GM23338 (cell line): ENCODE data around the gene GTPBP1. TPM values are rescaled to one million over a fixed set of nuclear protein-coding genes. Genes with fewer than 3 reads are reported as not detected.

Experiments
- ATAC-seq: fragments of 200-7000 bp; cut with Tn5 transposase; 3 replicates; pipeline ENCODE4 v1.9.1; 2020
- DNase-seq: peaks from one replicate; pipeline ENCODE4 v3.0.0-alpha.2; 2015; ENCODE audit warnings: low spot score
- H2AFZ ChIP-seq: fragments of 200-600 bp; sonication (generic); 2 replicates; pipeline ENCODE4 v1.8.0; 2016; ENCODE audit warnings: antibody characterized with exemption, mild to moderate bottlenecking, moderate library complexity
- H3F3A ChIP-seq: fragments of 200-600 bp; sonication (generic); replicated peaks from 2 replicates; pipeline ENCODE4 v1.8.0; 2017; ENCODE audit warnings: antibody characterized with exemption, mixed run types, low read depth
- H3K27ac ChIP-seq: fragments of 200-600 bp; sonication (generic); 2 replicates; pipeline ENCODE4 v1.6.1; 2016; ENCODE audit warnings: low read depth
- H3K27me3 ChIP-seq: fragments of 200-600 bp; sonication (generic); 2 replicates; pipeline ENCODE4 v1.8.0; 2016; ENCODE audit warnings: mild to moderate bottlenecking, mixed run types, moderate library complexity; ENCODE audit not compliant: insufficient read depth
- H3K36me3 ChIP-seq: fragments of 200-600 bp; sonication (generic); 2 replicates; pipeline ENCODE4 v1.8.0; 2016; ENCODE audit warnings: mild to moderate bottlenecking; ENCODE audit not compliant: insufficient read depth
- H3K4me1 ChIP-seq: fragments of 200-600 bp; sonication (generic); 2 replicates; pipeline ENCODE4 v1.8.0; 2016; ENCODE audit warnings: mild to moderate bottlenecking, moderate library complexity; ENCODE audit not compliant: insufficient read depth
- H3K4me2 ChIP-seq: fragments of 200-600 bp; sonication (generic); 2 replicates; pipeline ENCODE4 v1.7.1; 2017; ENCODE audit warnings: mixed run types
- H3K4me3 ChIP-seq: fragments of 200-600 bp; sonication (generic); 2 replicates; pipeline ENCODE4 v1.6.1; 2016; ENCODE audit warnings: mixed run types
- H3K79me2 ChIP-seq: fragments of 200-600 bp; sonication (generic); replicated peaks from 2 replicates; pipeline ENCODE4 v1.8.0; 2017; ENCODE audit warnings: mild to moderate bottlenecking; ENCODE audit not compliant: insufficient read depth
- H3K9me2 ChIP-seq: fragments of 200-600 bp; sonication (generic); 2 replicates; pipeline ENCODE4 v1.8.0; 2017; ENCODE audit not compliant: insufficient read depth
- H4K20me1 ChIP-seq: fragments of 200-600 bp; sonication (generic); replicated peaks from 2 replicates; pipeline ENCODE4 v1.8.0; 2017; ENCODE audit warnings: mild to moderate bottlenecking; ENCODE audit not compliant: insufficient read depth
- H3K27ac Mint-ChIP-seq: 2 replicates; pipeline ENCODE4 v1.8.0; 2020; ENCODE audit warnings: inconsistent platforms, mild to moderate bottlenecking, moderate library complexity, mixed read lengths
- H3K27me3 Mint-ChIP-seq: 3 replicates; pipeline ENCODE4 v1.8.0; 2022; ENCODE audit warnings: low read depth, mild to moderate bottlenecking, moderate library complexity, mixed read lengths, inconsistent platforms; ENCODE audit not compliant: insufficient read depth, poor library complexity
- H3K36me3 Mint-ChIP-seq: 3 replicates; pipeline ENCODE4 v1.8.0; 2021; ENCODE audit warnings: low read depth, mild to moderate bottlenecking, inconsistent platforms, moderate library complexity, mixed read lengths
- H3K4me1 Mint-ChIP-seq: 3 replicates; pipeline ENCODE4 v1.8.0; 2020; ENCODE audit warnings: mild to moderate bottlenecking, inconsistent platforms, mixed read lengths
- H3K4me3 Mint-ChIP-seq: 3 replicates; pipeline ENCODE4 v1.8.0; 2021; ENCODE audit warnings: moderate library complexity, mild to moderate bottlenecking, inconsistent platforms, mixed read lengths
- H3K9me3 Mint-ChIP-seq: 3 replicates; pipeline ENCODE4 v1.8.0; 2020; ENCODE audit warnings: moderate library complexity, mild to moderate bottlenecking, inconsistent platforms, mixed read lengths
- CREB1 ChIP-seq: fragments of 250-450 bp; sonication (Bioruptor Pico); IDR thresholded peaks from 2 replicates; pipeline ENCODE4 v1.5.0; 2020; ENCODE audit warnings: low read depth, mild to moderate bottlenecking, moderate library complexity
- CTCF ChIP-seq, 2 experiments: fragments of 200-600 bp in 1 of 2; sonication (generic) in 1 of 2; conservative IDR thresholded peaks; 2 replicates each; pipeline versions ENCODE4 v1.5.1 to v1.6.1; 2016 to 2017; ENCODE audit warnings: antibody characterized with exemption in 2 of 2, low read depth in 2 of 2, mild to moderate bottlenecking in 2 of 2, moderate library complexity in 1 of 2
- EZH2 ChIP-seq: fragments of 200-600 bp; sonication (generic); IDR thresholded peaks from one replicate; pipeline ENCODE4 v1.8.0; 2017; ENCODE audit warnings: antibody characterized with exemption, mild to moderate bottlenecking, low read depth; ENCODE audit not compliant: unreplicated experiment
- EZH2phosphoT487 ChIP-seq: fragments of 200-600 bp; sonication (generic); IDR thresholded peaks from one replicate; pipeline ENCODE4 v1.8.1; 2018; ENCODE audit warnings: antibody characterized with exemption; ENCODE audit not compliant: unreplicated experiment
- JUNB ChIP-seq: IDR thresholded peaks from one replicate; pipeline ENCODE4 v1.6.1; 2016; ENCODE audit warnings: antibody characterized with exemption; ENCODE audit not compliant: unreplicated experiment
- NANOG ChIP-seq: IDR thresholded peaks from 2 replicates; pipeline ENCODE4 v1.6.1; 2016; ENCODE audit warnings: antibody characterized with exemption, borderline replicate concordance
- POLR2AphosphoS5 ChIP-seq: IDR thresholded peaks from 2 replicates; pipeline ENCODE4 v1.6.1; 2016; ENCODE audit warnings: antibody characterized with exemption, low read depth
- REST ChIP-seq: IDR thresholded peaks from one replicate; pipeline ENCODE4 v1.6.1; 2018; ENCODE audit warnings: antibody characterized with exemption; ENCODE audit not compliant: unreplicated experiment
- STAT1 ChIP-seq: IDR thresholded peaks from one replicate; pipeline ENCODE4 v1.6.1; 2016; ENCODE audit warnings: antibody characterized with exemption; ENCODE audit not compliant: unreplicated experiment
- ZNF114 ChIP-seq: fragments of 250-450 bp; sonication (Bioruptor Pico); IDR thresholded peaks from 2 replicates; pipeline ENCODE4 v1.5.0; 2020; ENCODE audit warnings: mild to moderate bottlenecking, moderate library complexity
- ZNF331 ChIP-seq: fragments of 250-450 bp; sonication (Bioruptor Pico); IDR thresholded peaks from 2 replicates; pipeline ENCODE4 v1.5.0; 2020; ENCODE audit warnings: low read depth, mild to moderate bottlenecking, moderate library complexity
- ZNF462 ChIP-seq: fragments of 250-450 bp; sonication (Bioruptor Pico); IDR thresholded peaks from 2 replicates; pipeline ENCODE4 v1.5.0; 2020; ENCODE audit warnings: mild to moderate bottlenecking, moderate library complexity
- polyA plus RNA-seq: library from polyadenylated mRNA; unstranded; fragments of >200 nt; fragmentation: Nextera tagmentation; extraction: Ambion mirVana; gene quantifications from 2 replicates; pipeline ENCODE4 v1.2.1, GENCODE V29; 2016
- total RNA-seq: library from RNA; depleted of rRNA; stranded (reverse); fragments of >200 nt; shearing (Covaris generic); gene quantifications from 2 replicates; pipeline ENCODE4 v1.2.3, GENCODE V29; 2014
- TF ChIP-seq, protein P1 (sequence below): IDR thresholded peaks from 2 replicates; pipeline ENCODE4 v1.6.1; 2016; ENCODE audit warnings: antibody characterized with exemption

The GTPBP1 gene
- total and polyA plus RNA-seq, 2 experiments from 2014 or later = 27.2 to 88.4 TPM

DNA sequence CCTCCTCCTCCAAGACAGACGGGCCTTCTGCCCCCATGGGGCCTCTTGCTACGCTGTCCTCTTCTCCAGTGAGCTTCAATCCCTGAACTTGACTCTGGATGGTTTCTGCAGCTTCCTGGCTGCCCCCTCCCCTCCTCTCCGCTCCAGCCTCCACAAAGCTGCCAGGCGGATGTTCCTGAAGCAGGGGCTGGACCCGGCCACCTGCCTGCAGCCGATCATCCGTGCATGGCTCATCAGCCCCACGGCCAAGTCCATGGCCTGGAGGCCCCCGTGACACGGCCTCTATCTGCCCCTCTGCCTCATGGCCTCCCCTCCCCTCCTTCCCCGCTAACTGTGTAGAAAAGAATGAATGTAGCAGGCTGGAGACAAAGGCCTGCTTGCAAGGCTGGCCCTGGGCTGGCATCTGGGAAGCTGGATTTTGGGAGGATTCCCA, 56.8 kb downstream of the GTPBP1 start:
- no peak overlapping the region for H3K4me3 ChIP-seq
- TF ChIP-seq CTCF (conservative IDR thresholded peaks at IDR 0.05; ENCODE audit: low read depth in 2 of 2) (no peak), EZH2phosphoT487 (no peak), POLR2AphosphoS5 (no peak), CREB1 (no peak), ZNF462 (no peak), ZNF331 (CRISPR knock-in tag) (no peak), ZNF114 (CRISPR knock-in tag) (no peak), STAT1 (no peak), JUNB (no peak), EZH2 (no peak), NANOG (no peak), REST (no peak)
- TF ChIP-seq, protein P1, sequence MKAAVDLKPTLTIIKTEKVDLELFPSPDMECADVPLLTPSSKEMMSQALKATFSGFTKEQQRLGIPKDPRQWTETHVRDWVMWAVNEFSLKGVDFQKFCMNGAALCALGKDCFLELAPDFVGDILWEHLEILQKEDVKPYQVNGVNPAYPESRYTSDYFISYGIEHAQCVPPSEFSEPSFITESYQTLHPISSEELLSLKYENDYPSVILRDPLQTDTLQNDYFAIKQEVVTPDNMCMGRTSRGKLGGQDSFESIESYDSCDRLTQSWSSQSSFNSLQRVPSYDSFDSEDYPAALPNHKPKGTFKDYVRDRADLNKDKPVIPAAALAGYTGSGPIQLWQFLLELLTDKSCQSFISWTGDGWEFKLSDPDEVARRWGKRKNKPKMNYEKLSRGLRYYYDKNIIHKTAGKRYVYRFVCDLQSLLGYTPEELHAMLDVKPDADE = no peak
- no peaks in the 10 kb centered on the region for H4K20me1 ChIP-seq
- H3K36me3 ChIP-seq = no peaks in the 10 kb centered on the region
- H3K4me1 ChIP-seq = no peaks in the 10 kb centered on the region
- Mint-ChIP-seq H3K27ac (no peak overlapping the region), H3K4me3 (no peak overlapping the region), H3K9me3 (no peaks in the 10 kb centered on the region), H3K36me3 (no peaks in the 10 kb centered on the region), H3K27me3 (peaks cover 19% of the 10 kb centered on the region), H3K4me1 (no peaks in the 10 kb centered on the region; the same call in 2 of the 3 replicates)
- H3K79me2 ChIP-seq = no peaks in the 10 kb centered on the region
- H3K27me3 ChIP-seq = no peaks in the 10 kb centered on the region
- H2AFZ ChIP-seq = no peak overlapping the region
- DNase-seq (no peak), ATAC-seq (no peak)
- H3K27ac ChIP-seq = no peak overlapping the region
- H3F3A ChIP-seq = no peaks in the 10 kb centered on the region
- H3K9me2 ChIP-seq = no peaks in the 10 kb centered on the region
- no peak overlapping the region for H3K4me2 ChIP-seq
